ENCODE measurements around the gene ZC3H14. TPM values are rescaled to one million over a fixed set of nuclear protein-coding genes. Genes with fewer than 3 reads are reported as not detected.

The ZC3H14 gene
- total RNA-seq, 2 donors from 2014 or later, result 38.6 to 48.5 TPM

GRCh38 chr14:88576222-88576621, 13.4 kb downstream of the ZC3H14 start:
- Histone ChIP-seq H3K36me3 (replicated peaks in 1 of 2; ENCODE audit: insufficient read depth in 1 of 2, low read depth in 2 of 2) (peaks cover 9 to 56% of the 10 kb centered on the region in 2 donors), H3K27me3 (no peaks in the 10 kb centered on the region), H3K4me1 (no peaks in the 10 kb centered on the region), H3K27ac (no peak overlapping the region), H3K9me3 (no peaks in the 10 kb centered on the region), H3K4me3 (no peak overlapping the region)
- DNase-seq, result no peak
- intact Hi-C loops (cut with DNase I), result no loop called here
- WGBS, 2 donors, result 89 to 93% methylated on average over 5 of the region's 5 CpGs
- TF ChIP-seq POLR2A (IDR thresholded peaks at IDR 0.05), result no peak
- TF ChIP-seq, protein P1, sequence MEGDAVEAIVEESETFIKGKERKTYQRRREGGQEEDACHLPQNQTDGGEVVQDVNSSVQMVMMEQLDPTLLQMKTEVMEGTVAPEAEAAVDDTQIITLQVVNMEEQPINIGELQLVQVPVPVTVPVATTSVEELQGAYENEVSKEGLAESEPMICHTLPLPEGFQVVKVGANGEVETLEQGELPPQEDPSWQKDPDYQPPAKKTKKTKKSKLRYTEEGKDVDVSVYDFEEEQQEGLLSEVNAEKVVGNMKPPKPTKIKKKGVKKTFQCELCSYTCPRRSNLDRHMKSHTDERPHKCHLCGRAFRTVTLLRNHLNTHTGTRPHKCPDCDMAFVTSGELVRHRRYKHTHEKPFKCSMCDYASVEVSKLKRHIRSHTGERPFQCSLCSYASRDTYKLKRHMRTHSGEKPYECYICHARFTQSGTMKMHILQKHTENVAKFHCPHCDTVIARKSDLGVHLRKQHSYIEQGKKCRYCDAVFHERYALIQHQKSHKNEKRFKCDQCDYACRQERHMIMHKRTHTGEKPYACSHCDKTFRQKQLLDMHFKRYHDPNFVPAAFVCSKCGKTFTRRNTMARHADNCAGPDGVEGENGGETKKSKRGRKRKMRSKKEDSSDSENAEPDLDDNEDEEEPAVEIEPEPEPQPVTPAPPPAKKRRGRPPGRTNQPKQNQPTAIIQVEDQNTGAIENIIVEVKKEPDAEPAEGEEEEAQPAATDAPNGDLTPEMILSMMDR (IDR thresholded peaks at IDR 0.05), result no peak
- no peak for ATAC-seq

GRCh38 chr14:88584451-88584850, 21.6 kb downstream of the ZC3H14 start:
- no peak for DNase-seq
- H3K4me3 ChIP-seq, result no peak overlapping the region
- peaks cover 4% of the 10 kb centered on the region for H3K4me1 ChIP-seq
- TF ChIP-seq, protein P1 (IDR thresholded peaks at IDR 0.05), result no peak
- no peak for TF ChIP-seq POLR2A (IDR thresholded peaks at IDR 0.05)
- ATAC-seq, result no peak
- H3K27me3 ChIP-seq, result no peaks in the 10 kb centered on the region
- H3K9me3 ChIP-seq, result no peaks in the 10 kb centered on the region
- 92 to 97% methylated on average over 3 of the region's 3 CpGs for WGBS, 2 donors
- peaks cover 5 to 12% of the 10 kb centered on the region in 2 donors for H3K36me3 ChIP-seq (replicated peaks in 1 of 2; ENCODE audit: insufficient read depth in 1 of 2, low read depth in 2 of 2)
- intact Hi-C loops (cut with DNase I), result no loop called here
- H3K27ac ChIP-seq, result no peak overlapping the region

DNA sequence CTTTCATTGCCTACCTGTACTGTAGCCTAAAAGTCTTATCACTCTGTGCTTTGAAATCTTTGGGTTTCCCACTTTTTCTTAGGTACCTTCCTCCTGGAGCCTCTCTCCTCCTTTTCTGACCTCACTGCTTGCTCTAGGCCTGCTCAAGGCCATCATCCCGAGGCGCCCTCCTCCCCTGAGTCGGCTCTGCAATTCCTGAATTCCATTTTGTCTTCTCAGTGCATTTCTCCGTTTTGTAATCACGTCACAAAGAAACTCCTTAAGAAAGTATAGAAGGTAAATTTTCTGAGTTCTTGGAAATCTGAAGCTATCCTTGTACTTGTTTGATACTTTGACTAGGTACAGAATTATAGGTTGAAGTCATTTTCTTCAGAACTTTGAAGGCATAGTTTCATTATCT, 25.2 kb downstream of the ZC3H14 start:
- TF ChIP-seq, protein P1 (IDR thresholded peaks at IDR 0.05), result no peak
- TF ChIP-seq POLR2A (IDR thresholded peaks at IDR 0.05), result no peak
- peaks cover 16% of the 10 kb centered on the region for H3K4me1 ChIP-seq
- no peaks in the 10 kb centered on the region for H3K27me3 ChIP-seq
- peak in 1 of 4 donors; percentile 23 for DNase-seq
- H3K27ac ChIP-seq, result no peak overlapping the region
- H3K4me3 ChIP-seq, result no peak overlapping the region
- intact Hi-C loops (cut with DNase I), result no loop called here
- ATAC-seq, result no peak
- no peaks in the 10 kb centered on the region for H3K9me3 ChIP-seq
- 56 to 57% methylated on average over 5 of the region's 5 CpGs for WGBS, 2 donors
- H3K36me3 ChIP-seq (replicated peaks in 1 of 2; ENCODE audit: insufficient read depth in 1 of 2, low read depth in 2 of 2), result peaks cover 0 to 4% of the 10 kb centered on the region in 2 donors

DNA sequence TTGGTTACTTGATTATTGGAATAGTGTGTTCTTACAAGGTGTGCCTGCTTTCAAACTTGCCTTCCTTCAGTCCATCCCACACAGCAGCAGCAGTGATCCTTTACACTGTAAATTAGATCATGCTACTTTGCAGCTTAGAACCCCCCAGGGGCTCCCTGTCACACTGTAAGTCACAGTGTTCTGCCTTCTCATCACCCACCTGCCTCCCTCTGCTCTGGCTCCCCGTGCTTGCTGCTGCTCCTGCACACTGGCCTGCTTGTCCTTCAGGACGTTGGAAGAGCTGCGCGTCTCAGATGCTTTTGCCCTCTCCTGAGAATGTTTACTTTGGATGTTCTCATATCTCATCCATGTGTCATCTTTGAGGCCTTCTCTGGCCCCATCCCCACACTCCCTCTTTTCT, 27.3 kb downstream of the ZC3H14 start:
- no peak overlapping the region for H3K4me3 ChIP-seq
- DNase-seq, result no peak
- 74 to 76% methylated on average over 4 of the region's 4 CpGs for WGBS, 2 donors
- no peak overlapping the region for H3K27ac ChIP-seq
- intact Hi-C loops (cut with DNase I), result no loop called here
- peaks cover 16% of the 10 kb centered on the region for H3K4me1 ChIP-seq
- no peaks in the 10 kb centered on the region for H3K9me3 ChIP-seq
- no peaks in the 10 kb centered on the region for H3K36me3 ChIP-seq (replicated peaks in 1 of 2; ENCODE audit: insufficient read depth in 1 of 2, low read depth in 2 of 2)
- TF ChIP-seq, protein P1 (IDR thresholded peaks at IDR 0.05), result no peak
- no peak for TF ChIP-seq POLR2A (IDR thresholded peaks at IDR 0.05)
- no peak for ATAC-seq
- H3K27me3 ChIP-seq, result no peaks in the 10 kb centered on the region

- no peak overlapping the region for H3K4me3 ChIP-seq
- no peaks in the 10 kb centered on the region for H3K36me3 ChIP-seq (replicated peaks in 1 of 2; ENCODE audit: insufficient read depth in 1 of 2, low read depth in 2 of 2)
- WGBS, 2 donors, result 10 to 17% methylated on average over 1 of the region's 1 CpG
- DNase-seq (peak; percentile 42 to 87 (median 66)), ATAC-seq (peak; percentile 77)
- H3K27ac ChIP-seq, result peak overlapping the region in 3 of 4 donors; percentile 26 to 60 (median 40)
- H3K27me3 ChIP-seq, result no peaks in the 10 kb centered on the region
- no peaks in the 10 kb centered on the region for H3K9me3 ChIP-seq
- TF ChIP-seq POLR2A (IDR thresholded peaks at IDR 0.05), result no peak
- TF ChIP-seq, protein P1 (IDR thresholded peaks at IDR 0.05), result no peak
- peaks cover 16% of the 10 kb centered on the region for H3K4me1 ChIP-seq
- intact Hi-C loops (cut with DNase I), result no loop called here
Observed at GRCh38 chr14:88592031-88592430, 29.2 kb downstream of the ZC3H14 start.

All from body of pancreas (tissue), 4 donors.